K562 (cell line): ENCODE measurements around the gene TADA1. TPM values are rescaled to one million over a fixed set of nuclear protein-coding genes. Genes with fewer than 3 reads are reported as not detected.
A peak's percentile ranks its signal among the peaks of the same experiment; 100 is the strongest.

Experiments
- ARID1B ChIP-seq: fragments of 450-650 bp; IDR thresholded peaks from 2 replicates; pipeline ENCODE4 v1.6.1; 2016; ENCODE audit warnings: antibody characterized with exemption, mild to moderate bottlenecking, inconsistent platforms
- BRCA1 ChIP-seq, 2 experiments: fragments of 450-650 bp in 1 of 2; sonication (generic) in 1 of 2; formaldehyde crosslinking in 1 of 2; IDR thresholded peaks; 2 replicates each; pipeline versions ENCODE4 v1.5.0 to v1.6.1; 2017 to 2020; ENCODE audit warnings: mild to moderate bottlenecking in 1 of 2, missing genetic modification reagents in 1 of 2
- CBX3 ChIP-seq, 2 experiments: IDR thresholded peaks; 1 replicate in 1 of 2; 2 replicates in 1 of 2; pipeline ENCODE4 v1.6.1; 2012; ENCODE audit warnings: inconsistent platforms in 2 of 2, low read length in 2 of 2, borderline replicate concordance in 1 of 2, control low read depth in 1 of 2
- DPF2 ChIP-seq: fragments of 450-650 bp; IDR thresholded peaks from 2 replicates; pipeline ENCODE4 v1.6.1; 2016
- FOXJ3 ChIP-seq: sonication (generic); formaldehyde crosslinking; IDR thresholded peaks from 2 replicates; pipeline ENCODE4 v1.4.0; 2020; ENCODE audit warnings: mild to moderate bottlenecking, missing genetic modification reagents
- GTF2F1 ChIP-seq: IDR thresholded peaks from 2 replicates; pipeline ENCODE4 v1.6.1; 2011; ENCODE audit warnings: low read depth, low read length, improper control_type of control experiment
- HLTF ChIP-seq: fragments of 450-650 bp; IDR thresholded peaks from 2 replicates; pipeline ENCODE4 v1.6.1; 2016
- RCOR1 ChIP-seq, 2 experiments: IDR thresholded peaks; 2 replicates each; pipeline ENCODE4 v1.6.1; 2012; ENCODE audit warnings: low read depth in 2 of 2, low read length in 2 of 2, borderline replicate concordance in 1 of 2, improper control_type of control experiment in 1 of 2
- RERE ChIP-seq: sonication (generic); formaldehyde crosslinking; IDR thresholded peaks from 2 replicates; pipeline ENCODE4 v1.8.0; 2023; ENCODE audit warnings: missing genetic modification reagents, mild to moderate bottlenecking, borderline replicate concordance
- RNF2 ChIP-seq: sonication (generic); IDR thresholded peaks from 2 replicates; pipeline ENCODE4 v1.6.1; 2016
- SMAD2 ChIP-seq: fragments of 150-350 bp; IDR thresholded peaks from 2 replicates; pipeline ENCODE4 v1.6.1; 2014; ENCODE audit warnings: low read depth, mild to moderate bottlenecking, low read length
- SNIP1 ChIP-seq: fragments of 450-650 bp; IDR thresholded peaks from 2 replicates; pipeline ENCODE4 v1.7.1; 2017; ENCODE audit warnings: low read depth, mild to moderate bottlenecking
- ZNF23 ChIP-seq: fragments of 250-450 bp; sonication (Bioruptor Pico); IDR thresholded peaks from 2 replicates; pipeline ENCODE4 v1.4.0; 2020; ENCODE audit warnings: mild to moderate bottlenecking
- polyA plus RNA-seq, 8 experiments: library from polyadenylated mRNA; depleted of rRNA in 4 of 8; stranded (reverse) in 5 of 8; unstranded in 3 of 8; fragments of >200 nt; fragmentation: Nextera tagmentation in 2 of 8; fragmentation: Illumina TruSeq in 1 of 8; extraction: Ambion mirVana in 2 of 8; extraction: Trizol in 1 of 8; gene quantifications; 2 replicates each; pipeline versions ENCODE4 v1.2.1 to v1.2.3, GENCODE V29; 2011 to 2014; ENCODE audit warnings: inconsistent platforms in 1 of 8, missing spikeins in 1 of 8
- total RNA-seq, 7 experiments: library from RNA; depleted of rRNA in 6 of 7; stranded (reverse); fragments of >200 nt in 6 of 7; fragmentation: Illumina TruSeq in 2 of 7; extraction: Trizol in 2 of 7; gene quantifications; 2 replicates each; pipeline versions ENCODE4 v1.2.1 to v1.2.3, GENCODE V29; 2011 to 2021; ENCODE audit warnings: low replicate concordance in 1 of 7
- TF ChIP-seq, protein P1 (sequence below): sonication (generic); formaldehyde crosslinking; IDR thresholded peaks from 2 replicates; pipeline ENCODE4 v1.8.0; 2022; ENCODE audit warnings: mild to moderate bottlenecking, low read depth, missing genetic modification reagents

The TADA1 gene
- total and polyA plus RNA-seq, 9 of the 15 experiments (the other 6 are each of a cell fraction or from before 2014, with no cell fraction given): 15.9 to 76.5 (median 28.7) TPM

- TF ChIP-seq RERE (CRISPR knock-in tag) (no peak), SMAD2 (no peak), ARID1B (peak; percentile 91), DPF2 (peak; percentile 80), FOXJ3 (CRISPR knock-in tag) (no peak), CBX3 (IDR thresholded peaks at IDR 0.05; ENCODE audit: borderline replicate concordance in 1 of 2, low read length in 2 of 2) (0 out of 3 replicates have a peak, but pooled peaks of 1 of the 2 experiments have one; percentile 45), HLTF (no peak), RNF2 (no peak), RCOR1 (IDR thresholded peaks at IDR 0.05; ENCODE audit: borderline replicate concordance in 1 of 2, low read depth in 2 of 2, low read length in 2 of 2) (peak in 1 of 2 experiments; percentile 82; a peak in 2 of 4 replicates), SNIP1 (no peak), GTF2F1 (no peak), BRCA1 (IDR thresholded peaks at IDR 0.05) (no peak), BRCA1 (CRISPR knock-in tag; IDR thresholded peaks at IDR 0.05) (no peak), ZNF23 (CRISPR knock-in tag) (no peak)
- TF ChIP-seq, protein P1, sequence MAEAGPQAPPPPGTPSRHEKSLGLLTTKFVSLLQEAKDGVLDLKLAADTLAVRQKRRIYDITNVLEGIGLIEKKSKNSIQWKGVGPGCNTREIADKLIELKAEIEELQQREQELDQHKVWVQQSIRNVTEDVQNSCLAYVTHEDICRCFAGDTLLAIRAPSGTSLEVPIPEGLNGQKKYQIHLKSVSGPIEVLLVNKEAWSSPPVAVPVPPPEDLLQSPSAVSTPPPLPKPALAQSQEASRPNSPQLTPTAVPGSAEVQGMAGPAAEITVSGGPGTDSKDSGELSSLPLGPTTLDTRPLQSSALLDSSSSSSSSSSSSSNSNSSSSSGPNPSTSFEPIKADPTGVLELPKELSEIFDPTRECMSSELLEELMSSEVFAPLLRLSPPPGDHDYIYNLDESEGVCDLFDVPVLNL (CRISPR knock-in tag): no peak
These were observed 35.5 kb downstream of the TADA1 start (continued) for GRCh38 chr1:166840309-166841274.
